ENCODE results near the gene SNPH. TPM values are rescaled to one million over a fixed set of nuclear protein-coding genes. Genes with fewer than 3 reads are reported as not detected.

SNPH gene
- total and polyA plus RNA-seq, 2 of the 8 experiments (the other 6 are each of a cell fraction or from before 2014, with no cell fraction given) = 0.98 to 4.9 TPM

GRCh38 chr20:1323256-1323655 is 57.2 kb downstream of the SNPH start:
- no peak overlapping the region for H3K4me3 ChIP-seq (ENCODE audit: extremely low read depth in 1 of 4, insufficient read depth in 2 of 4, low read depth in 3 of 4, low read length in 4 of 4)
- no peak overlapping the region for H4K8ac ChIP-seq (ENCODE audit: extremely low read depth, insufficient read depth, low read length)
- no peak overlapping the region for H3K56ac ChIP-seq (replicated peaks; ENCODE audit: insufficient read length, low read depth, low read length)
- H3K18ac ChIP-seq (ENCODE audit: extremely low read depth, low read length) = no peak overlapping the region
- H3K36me3 ChIP-seq (ENCODE audit: control insufficient read depth in 2 of 4, insufficient read depth in 4 of 4, low read length in 3 of 4) = no peaks in the 10 kb centered on the region
- peaks cover 10% of the 10 kb centered on the region for H3K23me2 ChIP-seq (ENCODE audit: low read depth, low read length)
- no peak overlapping the region for H4K91ac ChIP-seq (replicated peaks; ENCODE audit: insufficient read length, low read length)
- H2BK12ac ChIP-seq (ENCODE audit: low read depth, low read length) = no peak overlapping the region
- no peak for FAIRE-seq
- peaks cover 2 to 13% (median 5%) of the 10 kb centered on the region in 4 experiments; a peak in 6 of 7 replicates for H3K4me1 ChIP-seq (replicated peaks in 1 of 4; ENCODE audit: control insufficient read depth in 3 of 4, insufficient read depth in 4 of 4, low read length in 3 of 4)
- H4K20me1 ChIP-seq (replicated peaks in 1 of 2; ENCODE audit: control insufficient read depth in 1 of 2, insufficient read depth in 2 of 2, low read length in 2 of 2) = peaks cover 4 to 17% of the 10 kb centered on the region in 2 experiments
- no peak overlapping the region for H3K23ac ChIP-seq (ENCODE audit: insufficient read length)
- H3K27me3 ChIP-seq (replicated peaks in 1 of 4; ENCODE audit: control insufficient read depth in 3 of 4, extremely low read depth in 1 of 4, insufficient read depth in 3 of 4, low read length in 3 of 4) = no peaks in the 10 kb centered on the region; a peak in 1 of 7 replicates
- H3K79me1 ChIP-seq (ENCODE audit: low read depth, low read length) = peaks cover 16% of the 10 kb centered on the region
- no peak overlapping the region for H3K27ac ChIP-seq (ENCODE audit: low read depth, low read length)
- ChIA-PET CTCF (ENCODE audit: partially characterized antibody) (interaction anchor here (1.3 to 3.6 kb wide), 5 partner anchors 11 to 94 kb away, joined by 3 to 28 read pairs (median 4); no protein-coding TSS in a partner anchor), POLR2A (ENCODE audit: partially characterized antibody) (interaction anchor here (0.6 to 6.5 kb wide), 6 partner anchors 13 to 54 kb away, joined by 3 to 34 read pairs (median 3); no protein-coding TSS in a partner anchor)
- 85% methylated on average over 6 of the region's 6 CpGs; no CpG with 5 or more reads in 1 of the 2 experiments for WGBS, 2 experiments (ENCODE audit: extremely low coverage in 1 of 2, insufficient coverage in 1 of 2, insufficient read length in 1 of 2, insufficient replicate concordance in 2 of 2, low coverage in 1 of 2, low lambda C conversion rate in 2 of 2, missing lambda C conversion rate in 1 of 2)
- 0 out of 2 replicates have a peak overlapping the region, but pooled peaks have one; percentile 12 for H2AFZ ChIP-seq (ENCODE audit: low read length)
- no peak overlapping the region for H3K14ac ChIP-seq (ENCODE audit: insufficient read length)
- H2BK5ac ChIP-seq (ENCODE audit: low read depth, low read length) = no peak overlapping the region
- H2BK20ac ChIP-seq (ENCODE audit: low read length) = no peak overlapping the region
- no peak overlapping the region for H3K9ac ChIP-seq (replicated peaks in 1 of 4; ENCODE audit: extremely low read depth in 1 of 4, low read depth in 3 of 4, low read length in 3 of 4)
- no peak overlapping the region for H2AK5ac ChIP-seq (ENCODE audit: low read depth, low read length)
- no peak overlapping the region for H3K4me2 ChIP-seq (ENCODE audit: insufficient read depth in 1 of 2, low read depth in 2 of 2, low read length in 2 of 2)
- no peak for DNase-seq (ENCODE audit: low read depth in 1 of 2, low spot score in 2 of 2)
- H2BK15ac ChIP-seq (ENCODE audit: low read length) = no peak overlapping the region
- H2BK120ac ChIP-seq (replicated peaks; ENCODE audit: low read depth, low read length) = no peak overlapping the region
- H3K9me3 ChIP-seq (ENCODE audit: insufficient read depth in 2 of 2, low read depth in 1 of 2, low read length in 1 of 2) = no peaks in the 10 kb centered on the region
- H4K5ac ChIP-seq (ENCODE audit: insufficient read length, low read depth, low read length) = no peak overlapping the region
- peaks cover 18 to 29% of the 10 kb centered on the region in 2 experiments for H3K79me2 ChIP-seq (ENCODE audit: control insufficient read depth in 1 of 2, insufficient read depth in 2 of 2, low read length in 2 of 2)
- no peak overlapping the region for H3K4ac ChIP-seq (replicated peaks; ENCODE audit: insufficient read length, low read depth, low read length)
- no peak for TF ChIP-seq SP2 (IDR thresholded peaks at IDR 0.05; ENCODE audit: low read length)
- TF ChIP-seq CBX8 (IDR thresholded peaks at IDR 0.05; ENCODE audit: borderline replicate concordance, low read depth, low read length) = no peak
- no peak for TF ChIP-seq PHF8 (conservative IDR thresholded peaks at IDR 0.05; ENCODE audit: low read depth, low read length)
- TF ChIP-seq RAD21 (IDR thresholded peaks at IDR 0.05 in 1 of 2, conservative IDR thresholded peaks at IDR 0.05 in 1 of 2; ENCODE audit: low read depth in 2 of 2, low read length in 2 of 2) = no peak
- TF ChIP-seq BRCA1 (IDR thresholded peaks at IDR 0.05; ENCODE audit: low read depth, low read length) = no peak
- TF ChIP-seq SAP30 (IDR thresholded peaks at IDR 0.05; ENCODE audit: insufficient read depth, insufficient replicate concordance, low read length) = no peak
- no peak for TF ChIP-seq RNF2 (IDR thresholded peaks at IDR 0.05; ENCODE audit: borderline replicate concordance, low read depth, low read length, missing control alignments, poor library complexity, severe bottlenecking)
- no peak for TF ChIP-seq SRF (IDR thresholded peaks at IDR 0.05; ENCODE audit: low read depth, low read length)
- TF ChIP-seq FOSL1 (IDR thresholded peaks at IDR 0.05; ENCODE audit: insufficient read depth, low read depth, low read length) = no peak
- no peak for TF ChIP-seq CREB1 (IDR thresholded peaks at IDR 0.05)
- no peak for TF ChIP-seq SP4 (IDR thresholded peaks at IDR 0.05; ENCODE audit: low read length)
- no peak for TF ChIP-seq RFX5 (IDR thresholded peaks at IDR 0.05; ENCODE audit: borderline replicate concordance, low read depth, low read length)
- TF ChIP-seq HDAC6 (IDR thresholded peaks at IDR 0.05; ENCODE audit: low read depth, low read length) = no peak
- TF ChIP-seq TCF12 (IDR thresholded peaks at IDR 0.05; ENCODE audit: low read depth, low read length) = no peak

Data from H1 (cell line).